Breast epithelium (tissue), 4 donors: ENCODE results near the gene FLRT2. TPM values are rescaled to one million over a fixed set of nuclear protein-coding genes. Genes with fewer than 3 reads are reported as not detected.

Source experiments
- DNase-seq, 2 donors: peaks; one replicate each; pipeline ENCODE4 v3.0.0-alpha.2; 2019; ENCODE audit warnings: low spot score in 2 of 2
- H3K27ac ChIP-seq, 2 donors: fragments of 200-600 bp; sonication (generic) in 1 of 2; one replicate each; pipeline ENCODE4 v1.5.1; 2016 to 2019; ENCODE audit warnings: mild to moderate bottlenecking in 1 of 2
- H3K27me3 ChIP-seq, 2 donors: fragments of 200-600 bp; sonication (generic) in 1 of 2; one replicate each; pipeline versions ENCODE4 v1.5.1 to v1.6.0; 2017 to 2019; ENCODE audit warnings: control low read depth in 1 of 2, mild to moderate bottlenecking in 1 of 2
- H3K36me3 ChIP-seq: fragments of 200-600 bp; one replicate; pipeline ENCODE4 v1.5.1; 2019
- H3K4me1 ChIP-seq, 2 donors: fragments of 200-600 bp; sonication (generic); one replicate each; pipeline ENCODE4 v1.5.1; 2016 to 2019; ENCODE audit warnings: control low read depth in 1 of 2
- H3K4me3 ChIP-seq, 3 donors: fragments of 200-600 bp; sonication (generic); 1 replicate in 2 of 3; 2 replicates in 1 of 3; pipeline ENCODE4 v1.5.1; 2016 to 2019; ENCODE audit warnings: mild to moderate bottlenecking in 3 of 3, moderate library complexity in 2 of 3
- H3K9me3 ChIP-seq, 2 donors: fragments of 200-600 bp; sonication (generic) in 1 of 2; one replicate each; pipeline ENCODE4 v1.5.1; 2016 to 2019; ENCODE audit warnings: control low read depth in 1 of 2
- CTCF ChIP-seq, 3 donors: fragments of 450-650 bp; IDR thresholded peaks; one replicate each; pipeline ENCODE4 v1.5.1; 2016 to 2017; ENCODE audit warnings: antibody characterized with exemption in 3 of 3, mild to moderate bottlenecking in 3 of 3, moderate library complexity in 3 of 3
- POLR2A ChIP-seq: fragments of 450-650 bp; IDR thresholded peaks from one replicate; pipeline ENCODE4 v1.6.1; 2016; ENCODE audit warnings: antibody characterized with exemption, mild to moderate bottlenecking, moderate library complexity
- POLR2AphosphoS5 ChIP-seq, 3 donors: sonication (generic); formaldehyde crosslinking; IDR thresholded peaks; one replicate each; pipeline ENCODE4 v1.6.1; 2017; ENCODE audit warnings: antibody characterized with exemption in 3 of 3
- intact Hi-C: fragments of 100-400 bp; cut with DNase I; formaldehyde crosslinking; loops from one replicate; pipeline ENCODE4 v1.15.1; 2023; ENCODE audit warnings: low total_unique reads
- total RNA-seq, 3 donors: library from RNA; depleted of rRNA; stranded (reverse); fragments of >200 nt; gene quantifications; one replicate each; pipeline ENCODE4 v1.1.0, GENCODE V29; 2016

The FLRT2 gene
- total RNA-seq, 3 donors from 2014 or later, result 5.2 to 12.6 (median 10.5) TPM

GRCh38 chr14:85576218-85576617 is 46.3 kb downstream of the FLRT2 start:
- intact Hi-C loops, result no loop called here
- Histone ChIP-seq H3K27ac (no peak overlapping the region), H3K36me3 (no peaks in the 10 kb centered on the region), H3K4me3 (no peak overlapping the region), H3K27me3 (no peaks in the 10 kb centered on the region), H3K4me1 (peaks cover 0 to 6% of the 10 kb centered on the region in 2 donors), H3K9me3 (no peaks in the 10 kb centered on the region)
- DNase-seq, result no peak
- TF ChIP-seq POLR2A (no peak), POLR2AphosphoS5 (IDR thresholded peaks at IDR 0.05) (no peak), CTCF (IDR thresholded peaks at IDR 0.05) (no peak)

- Histone ChIP-seq H3K27ac (no peak overlapping the region), H3K4me1 (peaks cover 0 to 6% of the 10 kb centered on the region in 2 donors), H3K27me3 (no peaks in the 10 kb centered on the region), H3K4me3 (no peak overlapping the region), H3K9me3 (no peaks in the 10 kb centered on the region), H3K36me3 (no peaks in the 10 kb centered on the region)
- intact Hi-C loops, result no loop called here
- TF ChIP-seq POLR2AphosphoS5 (IDR thresholded peaks at IDR 0.05) (no peak), CTCF (IDR thresholded peaks at IDR 0.05) (no peak), POLR2A (no peak)
- no peak for DNase-seq
These were observed 47.1 kb downstream of the FLRT2 start for GRCh38 chr14:85576848-85577542.

GRCh38 chr14:85577543-85578114 is 47.7 kb downstream of the FLRT2 start:
- TF ChIP-seq POLR2AphosphoS5 (IDR thresholded peaks at IDR 0.05) (no peak), POLR2A (no peak), CTCF (IDR thresholded peaks at IDR 0.05) (no peak)
- H3K27me3 ChIP-seq, result no peaks in the 10 kb centered on the region
- H3K27ac ChIP-seq, result no peak overlapping the region
- no peaks in the 10 kb centered on the region for H3K9me3 ChIP-seq
- intact Hi-C loops, result no loop called here
- no peak for DNase-seq
- peaks cover 0 to 6% of the 10 kb centered on the region in 2 donors for H3K4me1 ChIP-seq
- no peaks in the 10 kb centered on the region for H3K36me3 ChIP-seq
- H3K4me3 ChIP-seq, result no peak overlapping the region

GRCh38 chr14:85578357-85578756 is 48.4 kb downstream of the FLRT2 start:
- H3K4me1 ChIP-seq, result peaks cover 0 to 6% of the 10 kb centered on the region in 2 donors
- TF ChIP-seq POLR2AphosphoS5 (IDR thresholded peaks at IDR 0.05) (no peak), POLR2A (no peak), CTCF (IDR thresholded peaks at IDR 0.05) (no peak)
- no peak for DNase-seq

GRCh38 chr14:85578930-85579329 is 49.0 kb downstream of the FLRT2 start:
- no peaks in the 10 kb centered on the region for H3K9me3 ChIP-seq
- intact Hi-C loops, result no loop called here
- no peak overlapping the region for H3K27ac ChIP-seq
- H3K36me3 ChIP-seq, result no peaks in the 10 kb centered on the region
- DNase-seq, result no peak
- TF ChIP-seq POLR2AphosphoS5 (IDR thresholded peaks at IDR 0.05) (no peak), POLR2A (no peak), CTCF (IDR thresholded peaks at IDR 0.05) (no peak)
- peaks cover 0 to 6% of the 10 kb centered on the region in 2 donors for H3K4me1 ChIP-seq
- H3K4me3 ChIP-seq, result no peak overlapping the region
- no peaks in the 10 kb centered on the region for H3K27me3 ChIP-seq

More at GRCh38 chr14:85578357-85578756, 48.4 kb downstream of the FLRT2 start:
- H3K27me3 ChIP-seq, result no peaks in the 10 kb centered on the region
- no peaks in the 10 kb centered on the region for H3K36me3 ChIP-seq
- H3K27ac ChIP-seq, result no peak overlapping the region
- intact Hi-C loops, result no loop called here
- no peaks in the 10 kb centered on the region for H3K9me3 ChIP-seq
- H3K4me3 ChIP-seq, result no peak overlapping the region
